HL-60 (cell line): Measurements from ENCODE around the gene NLRC5.
"Not testable (repeated sequence)": the region's sequence is repeated elsewhere in the genome, so short reads cannot be mapped to it uniquely, and the experiment has no call there.

ENCODE experiments used
- DNase-seq, 2 experiments: peaks; one replicate each; pipeline ENCODE4 v3.0.0-alpha.2; 2010 to 2020; ENCODE audit warnings: low read depth in 1 of 2, low spot score in 1 of 2
- H3K27ac ChIP-seq: fragments of 250-450 bp; sonication (Bioruptor Pico); replicated peaks from 2 replicates; pipeline ENCODE4 v1.5.1; 2020; ENCODE audit warnings: mild to moderate bottlenecking, moderate library complexity
- H3K27me3 ChIP-seq: fragments of 250-450 bp; sonication (Bioruptor Pico); 2 replicates; pipeline ENCODE4 v1.5.1; 2021; ENCODE audit warnings: mild to moderate bottlenecking, moderate library complexity; ENCODE audit not compliant: insufficient read depth, poor library complexity, severe bottlenecking
- H3K4me3 ChIP-seq: replicated peaks from 2 replicates; pipeline ENCODE4 v1.5.1; 2011; ENCODE audit warnings: mild to moderate bottlenecking, control low read depth, low read length; ENCODE audit not compliant: insufficient read depth
- CTCF ChIP-seq: IDR thresholded peaks from one replicate; pipeline ENCODE4 v1.5.1; 2011; ENCODE audit warnings: low read length, control low read depth, inconsistent platforms; ENCODE audit not compliant: insufficient read depth
- GABPA ChIP-seq: IDR thresholded peaks from 2 replicates; pipeline ENCODE4 v1.6.1; 2012; ENCODE audit warnings: low read depth
- POLR2AphosphoS5 ChIP-seq: IDR thresholded peaks from 2 replicates; pipeline ENCODE4 v1.6.1; 2012; ENCODE audit warnings: low read depth
- REST ChIP-seq: IDR thresholded peaks from 2 replicates; pipeline ENCODE4 v1.6.1; 2012; ENCODE audit warnings: low read depth; ENCODE audit not compliant: insufficient replicate concordance
- SPI1 ChIP-seq: IDR thresholded peaks from 2 replicates; pipeline ENCODE4 v1.6.1; 2012; ENCODE audit warnings: low read depth, mild to moderate bottlenecking, borderline replicate concordance

NLRC5 gene

GRCh38 chr16:57108432-57108831, 119.1 kb downstream of the NLRC5 start:
- H3K27ac ChIP-seq, result no peak overlapping the region
- DNase-seq, result no peak
- no peaks in the 10 kb centered on the region for H3K27me3 ChIP-seq
- no peak for TF ChIP-seq SPI1
- TF ChIP-seq CTCF, result no peak
- no peak for TF ChIP-seq GABPA
- TF ChIP-seq POLR2AphosphoS5, result no peak
- TF ChIP-seq REST, result no peak
- no peak overlapping the region for H3K4me3 ChIP-seq

GRCh38 chr16:57109259-57110105, 120.1 kb downstream of the NLRC5 start:
- not testable (repeated sequence) for H3K4me3 ChIP-seq, H3K27me3 ChIP-seq, H3K27ac ChIP-seq, DNase-seq

GRCh38 chr16:57110937-57111336, 121.6 kb downstream of the NLRC5 start:
- Histone ChIP-seq H3K27ac (no peak overlapping the region), H3K4me3 (no peak overlapping the region), H3K27me3 (no peaks in the 10 kb centered on the region)
- DNase-seq, result no peak
- no peak for TF ChIP-seq POLR2AphosphoS5
- no peak for TF ChIP-seq CTCF
- TF ChIP-seq GABPA, result no peak
- TF ChIP-seq SPI1, result no peak
- TF ChIP-seq REST, result no peak

- TF ChIP-seq GABPA, result no peak
- TF ChIP-seq REST, result no peak
- no peak for TF ChIP-seq SPI1
- TF ChIP-seq POLR2AphosphoS5, result no peak
- Histone ChIP-seq H3K4me3 (no peak overlapping the region), H3K27me3 (no peaks in the 10 kb centered on the region), H3K27ac (no peak overlapping the region)
- no peak for DNase-seq
Measured at GRCh38 chr16:57111420-57111819, 122.1 kb downstream of the NLRC5 start.
